GM23338 (cell line): Measurements from ENCODE around the gene PHLDB2.

Source experiments
- CTCF ChIP-seq, 2 experiments: fragments of 200-600 bp in 1 of 2; sonication (generic) in 1 of 2; conservative IDR thresholded peaks; 2 replicates each; pipeline versions ENCODE4 v1.5.1 to v1.6.1; 2016 to 2017; ENCODE audit warnings: antibody characterized with exemption in 2 of 2, low read depth in 2 of 2, mild to moderate bottlenecking in 2 of 2, moderate library complexity in 1 of 2
- EZH2 ChIP-seq: fragments of 200-600 bp; sonication (generic); IDR thresholded peaks from one replicate; pipeline ENCODE4 v1.8.0; 2017; ENCODE audit warnings: antibody characterized with exemption, mild to moderate bottlenecking, low read depth; ENCODE audit not compliant: unreplicated experiment
- JUNB ChIP-seq: IDR thresholded peaks from one replicate; pipeline ENCODE4 v1.6.1; 2016; ENCODE audit warnings: antibody characterized with exemption; ENCODE audit not compliant: unreplicated experiment
- POLR2AphosphoS5 ChIP-seq: IDR thresholded peaks from 2 replicates; pipeline ENCODE4 v1.6.1; 2016; ENCODE audit warnings: antibody characterized with exemption, low read depth
- ZNF114 ChIP-seq: fragments of 250-450 bp; sonication (Bioruptor Pico); IDR thresholded peaks from 2 replicates; pipeline ENCODE4 v1.5.0; 2020; ENCODE audit warnings: mild to moderate bottlenecking, moderate library complexity

GRCh38 chr3:111821891-111822290, 37.2 kb upstream of the PHLDB2 start:
- TF ChIP-seq CTCF (conservative IDR thresholded peaks at IDR 0.05; ENCODE audit: low read depth in 2 of 2), result no peak
- TF ChIP-seq ZNF114 (CRISPR knock-in tag), result no peak
- no peak for TF ChIP-seq POLR2AphosphoS5
- TF ChIP-seq JUNB, result no peak
- no peak for TF ChIP-seq EZH2
